GM19023 (cell line): Measurements from ENCODE around the gene JARID2.

Source experiments
- ATAC-seq: cut with Tn5 transposase; IDR thresholded peaks from one replicate; pipeline ENCODE4 v1.9.1; 2021; ENCODE audit warnings: mild to moderate bottlenecking, moderate library complexity; ENCODE audit not compliant: unreplicated experiment

JARID2 gene

GRCh38 chr6:15431762-15432483, 186.1 kb downstream of the JARID2 start:
- ATAC-seq, result no peak

- no peak for ATAC-seq
Measured at GRCh38 chr6:15433511-15433861, 187.6 kb downstream of the JARID2 start.

GRCh38 chr6:15434263-15434662, 188.4 kb downstream of the JARID2 start:
- no peak for ATAC-seq

GRCh38 chr6:15434823-15435380, 189.0 kb downstream of the JARID2 start:
- no peak for ATAC-seq

GRCh38 chr6:15435468-15435867, 189.6 kb downstream of the JARID2 start:
- ATAC-seq, result no peak

GRCh38 chr6:15436451-15436850, 190.6 kb downstream of the JARID2 start:
- ATAC-seq, result no peak

- ATAC-seq, result no peak
Measured at GRCh38 chr6:15437090-15437635, 191.3 kb downstream of the JARID2 start.

- no peak for ATAC-seq
Measured at GRCh38 chr6:15439410-15440025, 193.6 kb downstream of the JARID2 start.

GRCh38 chr6:15440040-15440439, 194.2 kb downstream of the JARID2 start:
- no peak for ATAC-seq

GRCh38 chr6:15441215-15441868, 195.5 kb downstream of the JARID2 start:
- ATAC-seq, result no peak

- no peak for ATAC-seq
Measured at GRCh38 chr6:15441981-15442380, 196.1 kb downstream of the JARID2 start.

- no peak for ATAC-seq
Measured at GRCh38 chr6:15442467-15442866, 196.6 kb downstream of the JARID2 start.

- no peak for ATAC-seq
Measured at GRCh38 chr6:15443119-15443830, 197.4 kb downstream of the JARID2 start.

- no peak for ATAC-seq
Measured at GRCh38 chr6:15444081-15444731, 198.3 kb downstream of the JARID2 start.

GRCh38 chr6:15444881-15445280, 199.0 kb downstream of the JARID2 start:
- no peak for ATAC-seq

- no peak for ATAC-seq
Measured at GRCh38 chr6:15447546-15448267, 201.8 kb downstream of the JARID2 start.

GRCh38 chr6:15449011-15449410, 203.1 kb downstream of the JARID2 start:
- no peak for ATAC-seq

- ATAC-seq, result no peak
Measured at GRCh38 chr6:15451738-15452137, 205.9 kb downstream of the JARID2 start.

- ATAC-seq, result no peak
Measured at GRCh38 chr6:15452182-15452941, 206.5 kb downstream of the JARID2 start.
